GM18502 (cell line): ENCODE results near the gene PBRM1.

Experiments
- ATAC-seq: cut with Tn5 transposase; IDR thresholded peaks from one replicate; pipeline ENCODE4 v1.9.1; 2021; ENCODE audit warnings: mild to moderate bottlenecking; ENCODE audit not compliant: unreplicated experiment, poor library complexity

PBRM1 gene

GRCh38 chr3:52671676-52672075, 14.0 kb downstream of the PBRM1 start:
- ATAC-seq: no peak

GRCh38 chr3:52670621-52671521, 14.8 kb downstream of the PBRM1 start:
- ATAC-seq: peak; percentile 92

GRCh38 chr3:52663098-52663497, 22.6 kb downstream of the PBRM1 start:
- no peak for ATAC-seq

- ATAC-seq: no peak
Observed at GRCh38 chr3:52660046-52660445, 25.7 kb downstream of the PBRM1 start.

- ATAC-seq: no peak
Observed at GRCh38 chr3:52655895-52656294, 29.8 kb downstream of the PBRM1 start.

- no peak for ATAC-seq
Observed at GRCh38 chr3:52651592-52651991, 34.1 kb downstream of the PBRM1 start.

GRCh38 chr3:52650439-52650838, 35.3 kb downstream of the PBRM1 start:
- no peak for ATAC-seq

GRCh38 chr3:52649461-52650210, 36.1 kb downstream of the PBRM1 start:
- ATAC-seq: no peak

- ATAC-seq: no peak
Observed at GRCh38 chr3:52645549-52645948, 40.2 kb downstream of the PBRM1 start.

GRCh38 chr3:52636673-52637072, 49.0 kb downstream of the PBRM1 start:
- ATAC-seq: no peak

- no peak for ATAC-seq
Observed at GRCh38 chr3:52633786-52634185, 51.9 kb downstream of the PBRM1 start.

- ATAC-seq: no peak
Observed at GRCh38 chr3:52625041-52625440, 60.7 kb downstream of the PBRM1 start.

GRCh38 chr3:52623234-52623792, 62.4 kb downstream of the PBRM1 start:
- no peak for ATAC-seq

- ATAC-seq: no peak
Observed at GRCh38 chr3:52620580-52620979, 65.1 kb downstream of the PBRM1 start.

- ATAC-seq: no peak
Observed at GRCh38 chr3:52615166-52615565, 70.5 kb downstream of the PBRM1 start.

GRCh38 chr3:52614689-52615088, 71.0 kb downstream of the PBRM1 start:
- ATAC-seq: no peak

- ATAC-seq: no peak
Observed at GRCh38 chr3:52609316-52609815, 76.3 kb downstream of the PBRM1 start.

- no peak for ATAC-seq
Observed at GRCh38 chr3:52608337-52608736, 77.4 kb downstream of the PBRM1 start.

- ATAC-seq: no peak
Observed at GRCh38 chr3:52606373-52607085, 79.2 kb downstream of the PBRM1 start.

- ATAC-seq: no peak
Observed at GRCh38 chr3:52600258-52600657, 85.5 kb downstream of the PBRM1 start.
